Activated T-helper 1 cell treated with Interleukin-2 at 50 U/mL for 16 hours (primary cell): ENCODE data around the gene UNC13C.

Experiments used
- DNase-seq: peaks from one replicate; pipeline ENCODE4 v3.0.0-alpha.2; 2020; ENCODE audit warnings: low read depth

Gene UNC13C

DNA sequence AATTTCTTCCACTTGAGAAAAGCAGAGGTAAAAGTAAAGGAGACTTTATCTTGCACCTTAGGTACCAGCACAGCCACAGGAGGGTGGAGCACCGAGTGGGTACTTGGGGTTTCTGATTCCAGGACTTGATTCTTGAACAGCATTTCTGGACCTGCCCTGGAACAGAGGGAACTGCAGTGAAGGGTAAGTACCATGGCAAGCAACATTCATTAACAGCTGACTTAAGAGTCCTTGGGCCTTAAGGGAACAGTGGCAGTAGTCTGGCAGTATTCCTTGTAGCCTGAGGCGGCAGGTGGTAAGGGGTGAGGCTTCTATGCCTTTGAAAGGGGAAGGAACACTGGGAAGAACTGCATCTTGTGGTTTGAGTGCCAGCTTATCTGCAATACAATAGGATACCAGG, 666.6 kb downstream of the UNC13C start:
- DNase-seq = no peak

DNA sequence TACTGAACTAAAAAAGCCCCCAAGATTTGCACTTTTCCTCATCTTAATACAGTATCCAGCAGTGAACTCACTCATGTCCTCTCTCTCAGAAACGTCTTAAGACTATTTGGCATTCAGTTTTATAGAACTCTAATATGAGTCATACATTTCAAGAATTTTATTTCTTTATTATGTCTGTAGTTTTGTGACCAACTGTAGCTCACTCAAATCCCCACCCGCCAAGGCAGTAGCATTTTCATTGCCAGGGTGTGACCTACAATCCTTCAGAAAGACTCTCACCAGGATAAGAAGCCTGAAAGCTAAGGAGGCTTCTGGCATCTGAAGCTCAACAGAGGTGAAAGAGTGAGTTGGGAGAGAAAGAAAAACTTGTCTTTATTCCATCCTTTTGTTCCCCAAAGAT, 681.4 kb downstream of the UNC13C start:
- no peak for DNase-seq

DNA sequence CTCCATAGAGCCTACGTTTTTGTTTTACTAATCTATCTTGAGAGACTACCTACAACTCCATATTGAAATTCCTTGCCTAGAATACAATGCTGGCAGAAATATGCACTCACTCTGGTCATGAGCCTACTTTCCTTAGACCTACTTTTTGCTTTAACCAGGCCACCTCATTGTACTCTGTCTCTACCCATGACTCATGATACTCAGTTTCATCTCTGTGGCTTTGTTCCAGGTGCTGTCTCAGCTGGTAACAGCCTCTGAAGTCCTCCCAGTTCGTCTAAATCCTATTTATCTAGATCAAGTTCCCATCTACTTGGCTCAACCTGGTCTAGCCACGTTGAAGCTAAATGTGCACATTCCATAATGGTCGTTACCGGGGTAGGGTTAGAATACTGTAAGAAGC, 682.1 kb downstream of the UNC13C start:
- DNase-seq = no peak

DNA sequence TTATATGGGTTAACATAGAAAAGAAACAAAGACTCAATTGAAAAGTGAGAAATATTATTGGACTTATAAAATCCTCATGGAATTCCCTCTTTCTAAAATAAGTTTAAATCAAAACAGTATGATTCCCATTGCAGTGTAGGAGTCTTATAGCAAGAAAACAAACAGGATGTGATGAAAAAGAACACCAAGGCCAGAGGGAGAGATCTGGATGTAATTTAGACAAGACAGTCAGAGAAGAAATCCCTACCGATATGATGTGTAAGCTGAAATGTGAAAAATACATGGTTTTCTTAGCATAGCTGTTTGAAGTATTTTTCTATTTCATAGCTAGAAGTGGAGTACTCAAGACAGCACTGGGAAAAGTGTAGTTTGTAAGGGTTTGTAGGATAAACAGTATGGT, 697.0 kb downstream of the UNC13C start:
- no peak for DNase-seq

- DNase-seq = no peak
Observed at GRCh38 chr15:54681584-54681983, 703.3 kb downstream of the UNC13C start.
